ENCODE results near the gene MPZL1. TPM values are rescaled to one million over a fixed set of nuclear protein-coding genes. Genes with fewer than 3 reads are reported as not detected.
A peak's percentile ranks its signal among the peaks of the same experiment; 100 is the strongest.

Gene MPZL1
- total and polyA plus RNA-seq, 2 of the 13 experiments (the other 11 are each of a cell fraction or from before 2014, with no cell fraction given): 38.0 to 68.7 TPM

DNA sequence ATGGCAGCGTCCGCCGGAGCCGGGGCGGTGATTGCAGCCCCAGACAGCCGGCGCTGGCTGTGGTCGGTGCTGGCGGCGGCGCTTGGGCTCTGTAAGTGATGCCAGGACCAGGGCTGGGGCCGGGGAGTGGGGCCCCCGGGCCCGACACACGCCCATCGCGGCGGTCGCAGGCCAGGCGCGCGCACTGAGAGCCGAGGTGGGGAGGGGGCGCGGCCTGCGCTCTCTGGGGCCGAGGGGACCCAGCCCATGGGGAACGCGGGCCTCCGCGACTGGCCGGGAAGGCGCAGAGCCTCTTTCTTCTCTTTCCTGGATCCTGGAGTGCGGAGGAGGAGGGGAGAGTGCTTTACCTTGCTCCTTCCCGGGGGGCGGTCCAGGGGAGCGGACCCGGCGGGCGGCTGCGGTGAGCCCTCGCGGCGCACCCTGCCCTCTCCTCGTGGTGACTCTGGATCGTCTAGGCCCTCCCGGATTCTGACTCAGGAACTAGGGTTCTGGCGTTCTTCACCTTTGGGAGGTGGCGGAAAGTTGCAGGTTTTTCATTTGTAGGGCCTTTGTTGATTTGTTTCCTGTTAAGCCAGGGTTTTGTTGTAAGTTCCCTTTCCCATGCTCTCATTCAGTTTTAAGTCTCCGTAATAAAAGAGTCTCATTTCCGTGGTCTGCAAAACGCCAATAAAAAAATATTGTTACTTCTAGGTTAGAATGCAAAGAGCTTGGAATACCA lies 529 bp downstream of the MPZL1 start (continued):
- TF ChIP-seq, protein P1, sequence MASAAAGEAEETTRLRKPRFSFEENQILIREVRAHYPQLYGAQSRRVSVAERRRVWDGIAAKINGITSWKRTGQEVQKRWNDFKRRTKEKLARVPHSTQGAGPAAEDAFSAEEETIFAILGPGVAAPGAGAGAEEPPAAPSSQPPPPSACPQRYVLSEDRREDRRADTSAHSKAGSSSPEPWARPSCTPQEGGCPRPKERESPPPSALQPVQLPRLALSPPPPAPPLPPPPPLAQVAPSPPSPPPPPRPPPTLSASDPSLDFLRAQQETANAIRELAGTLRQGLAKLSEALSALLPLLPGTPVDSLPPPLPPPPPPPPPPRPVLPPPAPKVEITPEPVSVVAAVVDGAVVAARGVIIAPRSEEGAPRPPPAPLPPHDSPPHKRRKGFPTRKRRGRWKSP (CRISPR knock-in tag; IDR thresholded peaks at IDR 0.05): no peak
- peak; percentile 90; the same call in 1 of the 2 replicates for TF ChIP-seq HES4 (CRISPR knock-in tag; IDR thresholded peaks at IDR 0.05; ENCODE audit: borderline replicate concordance)
- TF ChIP-seq, protein P2, sequence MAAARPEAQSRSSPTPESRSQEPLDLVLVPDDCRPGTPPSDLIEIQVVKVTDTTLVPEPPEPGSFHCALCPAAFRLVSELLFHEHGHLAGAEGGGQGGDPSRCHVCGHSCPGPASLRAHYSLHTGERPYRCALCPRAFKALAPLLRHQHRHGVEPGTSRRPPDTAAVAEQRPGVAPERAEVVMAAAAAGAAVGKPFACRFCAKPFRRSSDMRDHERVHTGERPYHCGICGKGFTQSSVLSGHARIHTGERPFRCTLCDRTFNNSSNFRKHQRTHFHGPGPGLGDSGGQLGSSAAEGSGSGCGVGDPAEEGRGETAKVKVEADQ (CRISPR knock-in tag; IDR thresholded peaks at IDR 0.05; ENCODE audit: borderline replicate concordance): no peak
- 0 out of 2 replicates have a peak, but pooled peaks have one; percentile 13 for TF ChIP-seq ZNF674 (CRISPR knock-in tag; IDR thresholded peaks at IDR 0.05; ENCODE audit: low read depth)
- TF ChIP-seq, protein P3, sequence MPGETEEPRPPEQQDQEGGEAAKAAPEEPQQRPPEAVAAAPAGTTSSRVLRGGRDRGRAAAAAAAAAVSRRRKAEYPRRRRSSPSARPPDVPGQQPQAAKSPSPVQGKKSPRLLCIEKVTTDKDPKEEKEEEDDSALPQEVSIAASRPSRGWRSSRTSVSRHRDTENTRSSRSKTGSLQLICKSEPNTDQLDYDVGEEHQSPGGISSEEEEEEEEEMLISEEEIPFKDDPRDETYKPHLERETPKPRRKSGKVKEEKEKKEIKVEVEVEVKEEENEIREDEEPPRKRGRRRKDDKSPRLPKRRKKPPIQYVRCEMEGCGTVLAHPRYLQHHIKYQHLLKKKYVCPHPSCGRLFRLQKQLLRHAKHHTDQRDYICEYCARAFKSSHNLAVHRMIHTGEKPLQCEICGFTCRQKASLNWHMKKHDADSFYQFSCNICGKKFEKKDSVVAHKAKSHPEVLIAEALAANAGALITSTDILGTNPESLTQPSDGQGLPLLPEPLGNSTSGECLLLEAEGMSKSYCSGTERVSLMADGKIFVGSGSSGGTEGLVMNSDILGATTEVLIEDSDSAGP (CRISPR knock-in tag; IDR thresholded peaks at IDR 0.05; ENCODE audit: borderline replicate concordance): peak; percentile 78; the same call in 1 of the 2 replicates
- no peak for TF ChIP-seq NFYC (CRISPR knock-in tag; IDR thresholded peaks at IDR 0.05)
- TF ChIP-seq KDM3A (CRISPR knock-in tag; IDR thresholded peaks at IDR 0.05; ENCODE audit: low read depth): no peak
- TF ChIP-seq PAWR (CRISPR knock-in tag; IDR thresholded peaks at IDR 0.05; ENCODE audit: borderline replicate concordance): no peak
- no peak for TF ChIP-seq HMGA1 (CRISPR knock-in tag; conservative IDR thresholded peaks at IDR 0.05)
- TF ChIP-seq PHF8 (CRISPR knock-in tag; IDR thresholded peaks at IDR 0.05): peak; percentile 42
- TF ChIP-seq HMG20B (CRISPR knock-in tag; conservative IDR thresholded peaks at IDR 0.05): no peak
- TF ChIP-seq, protein P4, sequence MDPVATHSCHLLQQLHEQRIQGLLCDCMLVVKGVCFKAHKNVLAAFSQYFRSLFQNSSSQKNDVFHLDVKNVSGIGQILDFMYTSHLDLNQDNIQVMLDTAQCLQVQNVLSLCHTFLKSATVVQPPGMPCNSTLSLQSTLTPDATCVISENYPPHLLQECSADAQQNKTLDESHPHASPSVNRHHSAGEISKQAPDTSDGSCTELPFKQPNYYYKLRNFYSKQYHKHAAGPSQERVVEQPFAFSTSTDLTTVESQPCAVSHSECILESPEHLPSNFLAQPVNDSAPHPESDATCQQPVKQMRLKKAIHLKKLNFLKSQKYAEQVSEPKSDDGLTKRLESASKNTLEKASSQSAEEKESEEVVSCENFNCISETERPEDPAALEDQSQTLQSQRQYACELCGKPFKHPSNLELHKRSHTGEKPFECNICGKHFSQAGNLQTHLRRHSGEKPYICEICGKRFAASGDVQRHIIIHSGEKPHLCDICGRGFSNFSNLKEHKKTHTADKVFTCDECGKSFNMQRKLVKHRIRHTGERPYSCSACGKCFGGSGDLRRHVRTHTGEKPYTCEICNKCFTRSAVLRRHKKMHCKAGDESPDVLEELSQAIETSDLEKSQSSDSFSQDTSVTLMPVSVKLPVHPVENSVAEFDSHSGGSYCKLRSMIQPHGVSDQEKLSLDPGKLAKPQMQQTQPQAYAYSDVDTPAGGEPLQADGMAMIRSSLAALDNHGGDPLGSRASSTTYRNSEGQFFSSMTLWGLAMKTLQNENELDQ (CRISPR knock-in tag; IDR thresholded peaks at IDR 0.05; ENCODE audit: borderline replicate concordance): no peak
- TF ChIP-seq, protein P5, sequence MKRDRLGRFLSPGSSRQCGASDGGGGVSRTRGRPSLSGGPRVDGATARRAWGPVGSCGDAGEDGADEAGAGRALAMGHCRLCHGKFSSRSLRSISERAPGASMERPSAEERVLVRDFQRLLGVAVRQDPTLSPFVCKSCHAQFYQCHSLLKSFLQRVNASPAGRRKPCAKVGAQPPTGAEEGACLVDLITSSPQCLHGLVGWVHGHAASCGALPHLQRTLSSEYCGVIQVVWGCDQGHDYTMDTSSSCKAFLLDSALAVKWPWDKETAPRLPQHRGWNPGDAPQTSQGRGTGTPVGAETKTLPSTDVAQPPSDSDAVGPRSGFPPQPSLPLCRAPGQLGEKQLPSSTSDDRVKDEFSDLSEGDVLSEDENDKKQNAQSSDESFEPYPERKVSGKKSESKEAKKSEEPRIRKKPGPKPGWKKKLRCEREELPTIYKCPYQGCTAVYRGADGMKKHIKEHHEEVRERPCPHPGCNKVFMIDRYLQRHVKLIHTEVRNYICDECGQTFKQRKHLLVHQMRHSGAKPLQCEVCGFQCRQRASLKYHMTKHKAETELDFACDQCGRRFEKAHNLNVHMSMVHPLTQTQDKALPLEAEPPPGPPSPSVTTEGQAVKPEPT (CRISPR knock-in tag; IDR thresholded peaks at IDR 0.05; ENCODE audit: low read depth): no peak
- TF ChIP-seq ZNF30 (CRISPR knock-in tag; IDR thresholded peaks at IDR 0.05): no peak
- no peak for TF ChIP-seq KAT7 (CRISPR knock-in tag; IDR thresholded peaks at IDR 0.05; ENCODE audit: borderline replicate concordance)
- TF ChIP-seq, protein P6, sequence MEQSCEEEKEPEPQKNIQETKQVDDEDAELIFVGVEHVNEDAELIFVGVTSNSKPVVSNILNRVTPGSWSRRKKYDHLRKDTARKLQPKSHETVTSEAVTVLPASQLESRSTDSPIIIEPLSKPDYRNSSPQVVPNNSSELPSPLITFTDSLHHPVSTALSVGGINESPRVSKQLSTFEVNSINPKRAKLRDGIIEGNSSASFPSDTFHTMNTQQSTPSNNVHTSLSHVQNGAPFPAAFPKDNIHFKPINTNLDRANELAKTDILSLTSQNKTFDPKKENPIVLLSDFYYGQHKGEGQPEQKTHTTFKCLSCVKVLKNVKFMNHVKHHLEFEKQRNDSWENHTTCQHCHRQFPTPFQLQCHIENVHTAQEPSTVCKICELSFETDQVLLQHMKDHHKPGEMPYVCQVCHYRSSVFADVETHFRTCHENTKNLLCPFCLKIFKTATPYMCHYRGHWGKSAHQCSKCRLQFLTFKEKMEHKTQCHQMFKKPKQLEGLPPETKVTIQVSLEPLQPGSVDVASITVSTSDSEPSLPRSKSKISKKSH (CRISPR knock-in tag; IDR thresholded peaks at IDR 0.05; ENCODE audit: borderline replicate concordance): no peak
- no peak for TF ChIP-seq HIVEP1 (CRISPR knock-in tag; IDR thresholded peaks at IDR 0.05)
- no peak for TF ChIP-seq MAFK (conservative IDR thresholded peaks at IDR 0.05 in 1 of 2, IDR thresholded peaks at IDR 0.05 in 1 of 2; ENCODE audit: low read length in 2 of 2)
- TF ChIP-seq PHF21A (CRISPR knock-in tag; IDR thresholded peaks at IDR 0.05): no peak
- 0 out of 2 replicates have a peak, but pooled peaks have one; percentile 1 for TF ChIP-seq PHF20 (CRISPR knock-in tag; IDR thresholded peaks at IDR 0.05)
